GM03348 (cell line): ENCODE results near the gene SPTBN1.
"Not testable (repeated sequence)": the region's sequence is repeated elsewhere in the genome, so short reads cannot be mapped to it uniquely, and the experiment has no call there.

Experiments used
- DNase-seq: peaks from one replicate; pipeline ENCODE4 v3.0.0; 2012; ENCODE audit warnings: low spot score

The SPTBN1 gene

DNA sequence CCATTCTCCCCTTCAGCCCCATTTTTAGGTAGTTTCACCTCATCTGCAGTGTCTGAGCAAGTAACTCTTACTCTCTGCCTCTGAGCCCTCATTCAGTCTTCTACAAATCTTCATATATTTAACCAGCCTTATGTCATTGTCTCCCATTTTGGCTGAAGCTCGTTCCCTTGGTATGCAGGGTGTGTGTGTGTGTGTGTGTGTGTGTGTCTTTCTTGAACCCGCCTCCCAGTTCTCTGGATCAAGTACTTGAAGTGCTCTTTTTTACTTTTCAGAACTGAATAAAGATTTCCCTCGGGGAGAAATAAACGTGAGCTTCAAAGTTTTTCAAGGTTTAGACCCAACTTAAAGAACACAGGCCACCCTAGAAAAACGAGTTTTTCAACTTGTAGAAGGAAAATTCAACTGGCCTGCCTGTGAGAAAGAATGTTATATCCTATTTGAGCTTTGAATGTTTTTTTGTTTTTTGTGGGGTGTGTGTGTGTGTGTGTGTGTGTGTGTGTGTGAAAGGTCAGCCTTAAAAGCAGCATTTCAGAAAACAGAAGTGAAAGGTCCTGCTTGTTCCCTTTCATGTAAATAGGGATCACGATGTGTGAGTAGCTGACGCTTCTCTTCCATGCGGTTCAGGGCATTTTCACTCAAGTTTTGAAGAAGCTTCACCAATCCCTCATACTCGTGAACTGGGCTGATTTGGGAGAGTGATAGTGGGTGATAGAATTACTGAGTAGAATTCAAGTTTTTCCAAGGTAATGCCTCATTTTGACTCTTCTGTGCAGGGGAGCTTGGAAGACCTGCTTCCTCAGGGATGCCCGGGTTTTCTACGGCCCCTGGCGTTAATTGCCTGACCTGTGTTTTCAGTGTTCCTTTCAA lies 216.7 kb downstream of the SPTBN1 start:
- no peak for DNase-seq

- peak; percentile 74 for DNase-seq
These were observed 217.4 kb downstream of the SPTBN1 start for GRCh38 chr2:54673501-54673998.

- no peak for DNase-seq
These were observed 219.2 kb downstream of the SPTBN1 start for GRCh38 chr2:54675281-54675680.

- no peak for DNase-seq
These were observed 219.6 kb downstream of the SPTBN1 start for GRCh38 chr2:54675738-54676137.

DNA sequence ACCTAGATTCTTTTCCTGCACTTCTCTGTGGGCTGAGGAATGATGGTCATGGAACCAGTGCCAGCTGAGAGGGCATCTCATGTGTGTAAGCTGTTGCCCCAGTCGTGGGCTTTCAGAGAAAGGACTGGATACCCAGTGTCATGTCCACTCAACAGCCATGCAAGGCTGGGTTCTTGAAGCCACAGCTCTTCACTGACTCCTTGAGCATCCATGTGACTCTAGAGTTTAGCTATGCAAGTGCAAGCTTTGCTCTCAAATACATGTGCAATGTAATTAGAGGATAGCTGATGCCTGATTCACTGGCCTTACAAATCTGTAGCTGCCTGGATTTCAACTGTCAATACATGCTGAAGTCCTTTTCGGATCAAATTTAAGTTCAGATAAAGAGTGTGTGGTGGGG lies 220.5 kb downstream of the SPTBN1 start:
- peak; percentile 52 for DNase-seq

- DNase-seq: no peak
These were observed 221.5 kb downstream of the SPTBN1 start for GRCh38 chr2:54677476-54678265.

GRCh38 chr2:54678719-54679118 lies 222.6 kb downstream of the SPTBN1 start:
- no peak for DNase-seq

DNA sequence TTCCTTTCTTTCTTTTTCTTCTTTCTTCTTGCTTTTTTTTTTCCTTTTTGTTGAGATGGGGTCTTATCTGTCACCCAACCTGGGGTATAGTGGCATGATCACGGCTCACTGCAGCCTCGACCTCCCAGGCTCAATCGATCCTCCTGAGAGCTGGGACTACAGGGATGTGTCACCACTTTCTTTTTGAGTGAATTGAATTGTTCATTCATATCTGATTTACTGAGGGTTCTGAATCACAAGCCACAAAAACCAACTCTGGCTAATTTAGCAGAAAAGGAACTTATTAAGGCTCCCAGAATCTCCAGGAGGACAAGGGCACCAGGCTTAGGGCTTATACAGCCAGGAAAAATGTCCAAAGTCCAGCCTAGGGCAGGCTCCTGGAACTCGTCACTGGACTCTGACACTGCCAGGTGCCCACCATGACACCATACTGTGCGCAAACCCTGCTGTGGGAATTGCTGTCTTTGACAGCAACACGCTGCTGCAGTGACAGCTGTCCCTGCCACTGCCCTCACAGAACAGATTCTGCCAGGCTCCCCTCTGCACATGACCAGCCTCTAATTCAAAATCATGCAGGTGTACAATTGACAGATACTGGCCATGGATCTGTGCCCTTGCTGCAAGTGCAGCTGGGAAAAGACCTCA lies 224.4 kb downstream of the SPTBN1 start:
- peak; percentile 38 for DNase-seq

- no peak for DNase-seq
These were observed 225.3 kb downstream of the SPTBN1 start for GRCh38 chr2:54681416-54681815.

GRCh38 chr2:54683596-54683995 lies 227.5 kb downstream of the SPTBN1 start:
- no peak for DNase-seq

DNA sequence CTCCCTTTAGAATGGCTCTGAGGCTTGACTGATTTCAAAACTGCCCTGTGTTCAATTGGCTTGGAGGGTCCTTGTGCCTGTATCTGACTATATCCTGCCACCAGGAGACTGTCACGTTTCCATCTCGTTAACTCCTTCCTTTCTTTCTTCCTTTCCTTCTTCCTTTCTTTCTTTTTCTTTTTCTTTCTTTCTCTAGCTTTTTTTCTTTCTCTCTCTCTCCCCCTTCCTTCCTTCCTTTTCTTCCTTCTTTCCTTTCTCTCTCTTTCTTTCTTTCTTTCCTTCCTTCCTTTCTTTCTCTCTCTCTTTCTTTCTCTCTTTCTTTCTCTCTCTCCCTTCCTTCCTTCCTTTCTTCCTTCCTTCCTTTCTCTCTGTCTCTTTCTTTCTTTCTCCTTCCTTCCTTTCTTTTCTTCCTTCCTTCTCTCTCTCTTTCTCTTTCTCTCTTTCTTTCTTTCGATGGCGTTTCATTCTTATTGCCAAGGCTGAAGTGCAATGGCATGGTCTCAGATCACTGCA lies 229.2 kb downstream of the SPTBN1 start:
- no peak for DNase-seq

GRCh38 chr2:54687595-54688152 lies 231.5 kb downstream of the SPTBN1 start:
- no peak for DNase-seq

GRCh38 chr2:54691445-54692135 lies 235.5 kb downstream of the SPTBN1 start:
- no peak for DNase-seq

GRCh38 chr2:54692556-54692955 lies 236.4 kb downstream of the SPTBN1 start:
- DNase-seq: no peak

DNA sequence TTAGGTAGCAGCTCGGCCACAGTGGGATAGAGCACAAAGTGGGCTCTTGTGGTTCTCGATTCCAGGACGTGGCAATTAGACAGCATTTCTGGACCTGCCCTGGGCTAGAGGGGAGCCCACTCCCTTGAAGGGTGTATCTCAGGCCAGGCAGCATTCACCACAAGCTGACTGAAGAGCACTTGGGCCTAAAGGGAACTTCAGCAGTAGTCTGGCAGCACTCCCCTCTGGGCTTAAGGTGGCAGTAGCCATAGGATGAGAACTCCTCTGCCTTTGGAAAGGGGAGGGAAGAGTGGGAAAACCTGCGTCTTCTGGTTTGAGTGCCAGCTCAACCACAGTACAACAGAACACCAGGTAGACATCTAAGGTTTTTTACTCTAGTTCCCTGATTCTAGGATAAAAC lies 239.3 kb downstream of the SPTBN1 start:
- DNase-seq: no peak

DNA sequence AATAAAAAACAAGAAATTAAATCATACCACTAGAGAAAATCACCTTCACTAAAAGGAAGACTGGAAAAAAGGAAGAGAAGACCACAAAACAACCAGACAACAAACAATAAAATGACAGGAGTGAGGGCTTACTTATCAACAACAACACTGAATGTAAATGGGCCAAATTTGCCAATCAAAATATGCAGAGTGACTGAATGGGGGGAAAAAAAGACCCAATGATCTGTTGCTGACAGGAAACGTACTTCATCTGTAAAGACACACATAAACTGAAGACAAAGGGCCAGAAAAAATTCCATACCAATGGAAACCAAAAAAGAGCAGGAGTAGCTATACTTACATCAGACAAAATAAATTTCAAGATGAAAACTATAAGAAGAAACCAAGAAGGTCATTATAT lies 241.8 kb downstream of the SPTBN1 start:
- DNase-seq: no peak

DNA sequence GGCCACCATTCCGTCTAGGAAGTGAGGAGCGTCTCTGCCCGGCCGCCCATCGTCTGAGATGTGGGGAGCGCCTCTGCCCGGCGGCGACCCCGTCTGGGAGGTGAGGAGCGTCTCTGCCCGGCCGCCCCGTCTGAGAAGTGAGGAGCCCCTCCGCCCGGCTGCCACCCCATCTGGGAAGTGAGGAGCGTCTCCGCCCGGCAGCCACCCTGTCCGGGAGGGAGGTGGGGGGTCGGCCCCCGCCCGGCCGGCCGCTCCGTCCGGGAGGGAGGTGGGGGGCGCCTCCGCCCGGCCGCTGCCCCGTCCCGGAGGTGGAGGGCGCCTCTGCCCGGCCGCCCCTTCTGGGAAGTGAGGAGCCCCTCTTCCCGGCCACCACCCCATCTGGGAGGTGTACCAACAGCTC lies 242.8 kb downstream of the SPTBN1 start:
- DNase-seq: not testable (repeated sequence)

DNA sequence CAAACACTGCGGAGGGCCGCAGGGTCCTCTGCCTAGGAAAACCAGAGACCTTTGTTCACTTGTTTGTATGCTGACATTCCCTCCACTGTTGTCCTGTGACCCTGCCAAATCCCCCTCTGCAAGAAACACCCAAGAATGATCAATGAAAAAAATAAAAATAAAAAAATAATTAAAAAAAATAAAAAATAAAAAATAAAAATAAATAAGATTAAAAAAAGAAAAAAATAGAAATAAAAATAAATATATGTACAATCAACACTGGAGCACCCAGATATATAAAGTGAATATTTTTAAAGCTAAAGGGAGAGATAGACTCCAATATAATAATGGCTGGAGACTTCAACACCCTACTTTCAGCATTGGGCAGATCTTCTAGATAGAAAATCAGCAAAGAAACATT lies 243.5 kb downstream of the SPTBN1 start:
- DNase-seq: no peak

GRCh38 chr2:54701029-54701428 lies 244.9 kb downstream of the SPTBN1 start:
- no peak for DNase-seq

- no peak for DNase-seq
These were observed 248.1 kb downstream of the SPTBN1 start for GRCh38 chr2:54704238-54704637.
